ENCODE measurements around the gene VWF. TPM values are rescaled to one million over a fixed set of nuclear protein-coding genes. Genes with fewer than 3 reads are reported as not detected.

Gene VWF
- total and polyA plus RNA-seq, 2 donors (not counting 3 experiments of a cell fraction or from before 2014, with no cell fraction given): 1,041 to 2,328 TPM

GRCh38 chr12:5948696-5949095, 175.8 kb downstream of the VWF start:
- H3K4me1 ChIP-seq (ENCODE audit: control insufficient read depth, extremely low read depth, insufficient read depth, low read length): no peaks in the 10 kb centered on the region
- no peaks in the 10 kb centered on the region for H4K20me1 ChIP-seq (replicated peaks; ENCODE audit: control insufficient read depth, extremely low read depth, insufficient read depth, low read length)
- peaks cover 79 to 83% of the 10 kb centered on the region in 2 experiments for H3K36me3 ChIP-seq (ENCODE audit: control insufficient read depth in 2 of 2, extremely low read depth in 1 of 2, insufficient read depth in 2 of 2, low read length in 2 of 2)
- TF ChIP-seq FOS (IDR thresholded peaks at IDR 0.05; ENCODE audit: borderline replicate concordance, insufficient read depth, low read length): no peak
- no peak for TF ChIP-seq POLR2AphosphoS5 (IDR thresholded peaks at IDR 0.05; ENCODE audit: insufficient read depth, low read depth, low read length)
- H3K4me3 ChIP-seq (replicated peaks in 1 of 3; ENCODE audit: insufficient read depth in 1 of 3, low read depth in 1 of 3, low read length in 3 of 3): no peak overlapping the region
- no peaks in the 10 kb centered on the region for H3K9me3 ChIP-seq (replicated peaks; ENCODE audit: control insufficient read depth, insufficient read depth, low read length)
- no peak overlapping the region for H2AFZ ChIP-seq (ENCODE audit: low read depth, low read length)
- no peak overlapping the region for H3K4me2 ChIP-seq (ENCODE audit: insufficient read depth, low read length)
- ChIA-PET POLR2A (no interaction called here), CTCF (no interaction called here)
- DNase-seq (ENCODE audit: low read depth, low spot score) (no peak), FAIRE-seq (no peak)
- no peak overlapping the region for H3K27ac ChIP-seq (ENCODE audit: insufficient read depth, low read depth, low read length)
- no peaks in the 10 kb centered on the region for H3K9me1 ChIP-seq (replicated peaks; ENCODE audit: control insufficient read depth, extremely low read depth, insufficient read depth, low read length)
- no peaks in the 10 kb centered on the region for H3K27me3 ChIP-seq (ENCODE audit: control insufficient read depth in 2 of 2, insufficient read depth in 2 of 2, low read length in 2 of 2)
- H3K79me2 ChIP-seq (ENCODE audit: control insufficient read depth, insufficient read depth, low read length): no peaks in the 10 kb centered on the region
- dilution Hi-C loops (cut with MboI; ENCODE audit: extremely low pct_ligation_motif_present, low sequenced_read_pairs) (no loop called here), intact Hi-C loops (cut with micrococcal nuclease) (no loop called here)
- no peak overlapping the region for H3K9ac ChIP-seq (replicated peaks; ENCODE audit: extremely low read depth, insufficient read depth, low read length)
- TSS peak; percentile 98 for BruUV-seq (replicated peaks)

- Histone ChIP-seq H3K9me1 (replicated peaks; ENCODE audit: control insufficient read depth, extremely low read depth, insufficient read depth, low read length) (no peaks in the 10 kb centered on the region), H3K27ac (ENCODE audit: insufficient read depth, low read depth, low read length) (no peak overlapping the region), H3K4me1 (ENCODE audit: control insufficient read depth, extremely low read depth, insufficient read depth, low read length) (peaks cover 2% of the 10 kb centered on the region), H4K20me1 (replicated peaks; ENCODE audit: control insufficient read depth, extremely low read depth, insufficient read depth, low read length) (no peaks in the 10 kb centered on the region), H2AFZ (ENCODE audit: low read depth, low read length) (no peak overlapping the region), H3K27me3 (ENCODE audit: control insufficient read depth in 2 of 2, insufficient read depth in 2 of 2, low read length in 2 of 2) (no peaks in the 10 kb centered on the region), H3K36me3 (ENCODE audit: control insufficient read depth in 2 of 2, extremely low read depth in 1 of 2, insufficient read depth in 2 of 2, low read length in 2 of 2) (peaks cover 72 to 77% of the 10 kb centered on the region in 2 experiments), H3K79me2 (ENCODE audit: control insufficient read depth, insufficient read depth, low read length) (no peaks in the 10 kb centered on the region), H3K9ac (replicated peaks; ENCODE audit: extremely low read depth, insufficient read depth, low read length) (no peak overlapping the region), H3K4me3 (replicated peaks in 1 of 3; ENCODE audit: insufficient read depth in 1 of 3, low read depth in 1 of 3, low read length in 3 of 3) (no peak overlapping the region), H3K9me3 (replicated peaks; ENCODE audit: control insufficient read depth, insufficient read depth, low read length) (no peaks in the 10 kb centered on the region), H3K4me2 (ENCODE audit: insufficient read depth, low read length) (no peak overlapping the region)
- DNase-seq (ENCODE audit: low read depth, low spot score) (no peak), FAIRE-seq (no peak)
- intact Hi-C loops (cut with micrococcal nuclease) (no loop called here), dilution Hi-C loops (cut with MboI; ENCODE audit: extremely low pct_ligation_motif_present, low sequenced_read_pairs) (no loop called here)
- ChIA-PET CTCF (no interaction called here), POLR2A (no interaction called here)
- TF ChIP-seq MAX (IDR thresholded peaks at IDR 0.05; ENCODE audit: insufficient read depth, insufficient read length) (no peak), POLR2AphosphoS5 (IDR thresholded peaks at IDR 0.05; ENCODE audit: insufficient read depth, low read depth, low read length) (no peak), CTCF (IDR thresholded peaks at IDR 0.05; ENCODE audit: extremely low read depth in 1 of 2, insufficient read depth in 1 of 2, low read depth in 1 of 2, low read length in 2 of 2) (no peak), GATA2 (IDR thresholded peaks at IDR 0.05; ENCODE audit: insufficient read depth, insufficient read length, low read depth, low read length) (no peak), JUN (IDR thresholded peaks at IDR 0.05; ENCODE audit: borderline replicate concordance, insufficient read depth, insufficient read length, low read depth) (no peak), MYC (IDR thresholded peaks at IDR 0.05; ENCODE audit: low read depth, low read length) (no peak), FOS (IDR thresholded peaks at IDR 0.05; ENCODE audit: borderline replicate concordance, insufficient read depth, low read length) (no peak), POLR2A (IDR thresholded peaks at IDR 0.05; ENCODE audit: low read depth, low read length) (no peak), EZH2 (IDR thresholded peaks at IDR 0.05; ENCODE audit: borderline replicate concordance, low read depth, low read length, severe bottlenecking) (no peak)
- no TSS peak for BruUV-seq (replicated peaks)
Measured at GRCh38 chr12:5947006-5947405, 177.5 kb downstream of the VWF start.

All from endothelial cell of umbilical vein (primary cell).